GM23338 (cell line): Measurements from ENCODE around the gene ZBTB39. TPM values are rescaled to one million over a fixed set of nuclear protein-coding genes. Genes with fewer than 3 reads are reported as not detected.

Source experiments
- ATAC-seq: fragments of 200-7000 bp; cut with Tn5 transposase; 3 replicates; pipeline ENCODE4 v1.9.1; 2020
- DNase-seq: peaks from one replicate; pipeline ENCODE4 v3.0.0-alpha.2; 2015; ENCODE audit warnings: low spot score
- H2AFZ ChIP-seq: fragments of 200-600 bp; sonication (generic); 2 replicates; pipeline ENCODE4 v1.8.0; 2016; ENCODE audit warnings: antibody characterized with exemption, mild to moderate bottlenecking, moderate library complexity
- H3F3A ChIP-seq: fragments of 200-600 bp; sonication (generic); replicated peaks from 2 replicates; pipeline ENCODE4 v1.8.0; 2017; ENCODE audit warnings: antibody characterized with exemption, mixed run types, low read depth
- H3K27ac ChIP-seq: fragments of 200-600 bp; sonication (generic); 2 replicates; pipeline ENCODE4 v1.6.1; 2016; ENCODE audit warnings: low read depth
- H3K27me3 ChIP-seq: fragments of 200-600 bp; sonication (generic); 2 replicates; pipeline ENCODE4 v1.8.0; 2016; ENCODE audit warnings: mild to moderate bottlenecking, mixed run types, moderate library complexity; ENCODE audit not compliant: insufficient read depth
- H3K36me3 ChIP-seq: fragments of 200-600 bp; sonication (generic); 2 replicates; pipeline ENCODE4 v1.8.0; 2016; ENCODE audit warnings: mild to moderate bottlenecking; ENCODE audit not compliant: insufficient read depth
- H3K4me1 ChIP-seq: fragments of 200-600 bp; sonication (generic); 2 replicates; pipeline ENCODE4 v1.8.0; 2016; ENCODE audit warnings: mild to moderate bottlenecking, moderate library complexity; ENCODE audit not compliant: insufficient read depth
- H3K4me2 ChIP-seq: fragments of 200-600 bp; sonication (generic); 2 replicates; pipeline ENCODE4 v1.7.1; 2017; ENCODE audit warnings: mixed run types
- H3K4me3 ChIP-seq: fragments of 200-600 bp; sonication (generic); 2 replicates; pipeline ENCODE4 v1.6.1; 2016; ENCODE audit warnings: mixed run types
- H3K79me2 ChIP-seq: fragments of 200-600 bp; sonication (generic); replicated peaks from 2 replicates; pipeline ENCODE4 v1.8.0; 2017; ENCODE audit warnings: mild to moderate bottlenecking; ENCODE audit not compliant: insufficient read depth
- H3K9me2 ChIP-seq: fragments of 200-600 bp; sonication (generic); 2 replicates; pipeline ENCODE4 v1.8.0; 2017; ENCODE audit not compliant: insufficient read depth
- H4K20me1 ChIP-seq: fragments of 200-600 bp; sonication (generic); replicated peaks from 2 replicates; pipeline ENCODE4 v1.8.0; 2017; ENCODE audit warnings: mild to moderate bottlenecking; ENCODE audit not compliant: insufficient read depth
- H3K27ac Mint-ChIP-seq: 2 replicates; pipeline ENCODE4 v1.8.0; 2020; ENCODE audit warnings: inconsistent platforms, mild to moderate bottlenecking, moderate library complexity, mixed read lengths
- H3K27me3 Mint-ChIP-seq: 3 replicates; pipeline ENCODE4 v1.8.0; 2022; ENCODE audit warnings: low read depth, mild to moderate bottlenecking, moderate library complexity, mixed read lengths, inconsistent platforms; ENCODE audit not compliant: insufficient read depth, poor library complexity
- H3K36me3 Mint-ChIP-seq: 3 replicates; pipeline ENCODE4 v1.8.0; 2021; ENCODE audit warnings: low read depth, mild to moderate bottlenecking, inconsistent platforms, moderate library complexity, mixed read lengths
- H3K4me1 Mint-ChIP-seq: 3 replicates; pipeline ENCODE4 v1.8.0; 2020; ENCODE audit warnings: mild to moderate bottlenecking, inconsistent platforms, mixed read lengths
- H3K4me3 Mint-ChIP-seq: 3 replicates; pipeline ENCODE4 v1.8.0; 2021; ENCODE audit warnings: moderate library complexity, mild to moderate bottlenecking, inconsistent platforms, mixed read lengths
- H3K9me3 Mint-ChIP-seq: 3 replicates; pipeline ENCODE4 v1.8.0; 2020; ENCODE audit warnings: moderate library complexity, mild to moderate bottlenecking, inconsistent platforms, mixed read lengths
- CREB1 ChIP-seq: fragments of 250-450 bp; sonication (Bioruptor Pico); IDR thresholded peaks from 2 replicates; pipeline ENCODE4 v1.5.0; 2020; ENCODE audit warnings: low read depth, mild to moderate bottlenecking, moderate library complexity
- CTCF ChIP-seq, 2 experiments: fragments of 200-600 bp in 1 of 2; sonication (generic) in 1 of 2; conservative IDR thresholded peaks; 2 replicates each; pipeline versions ENCODE4 v1.5.1 to v1.6.1; 2016 to 2017; ENCODE audit warnings: antibody characterized with exemption in 2 of 2, low read depth in 2 of 2, mild to moderate bottlenecking in 2 of 2, moderate library complexity in 1 of 2
- EZH2 ChIP-seq: fragments of 200-600 bp; sonication (generic); IDR thresholded peaks from one replicate; pipeline ENCODE4 v1.8.0; 2017; ENCODE audit warnings: antibody characterized with exemption, mild to moderate bottlenecking, low read depth; ENCODE audit not compliant: unreplicated experiment
- POLR2AphosphoS5 ChIP-seq: IDR thresholded peaks from 2 replicates; pipeline ENCODE4 v1.6.1; 2016; ENCODE audit warnings: antibody characterized with exemption, low read depth
- REST ChIP-seq: IDR thresholded peaks from one replicate; pipeline ENCODE4 v1.6.1; 2018; ENCODE audit warnings: antibody characterized with exemption; ENCODE audit not compliant: unreplicated experiment
- ZNF331 ChIP-seq: fragments of 250-450 bp; sonication (Bioruptor Pico); IDR thresholded peaks from 2 replicates; pipeline ENCODE4 v1.5.0; 2020; ENCODE audit warnings: low read depth, mild to moderate bottlenecking, moderate library complexity
- ZNF462 ChIP-seq: fragments of 250-450 bp; sonication (Bioruptor Pico); IDR thresholded peaks from 2 replicates; pipeline ENCODE4 v1.5.0; 2020; ENCODE audit warnings: mild to moderate bottlenecking, moderate library complexity
- polyA plus RNA-seq: library from polyadenylated mRNA; unstranded; fragments of >200 nt; fragmentation: Nextera tagmentation; extraction: Ambion mirVana; gene quantifications from 2 replicates; pipeline ENCODE4 v1.2.1, GENCODE V29; 2016
- total RNA-seq: library from RNA; depleted of rRNA; stranded (reverse); fragments of >200 nt; shearing (Covaris generic); gene quantifications from 2 replicates; pipeline ENCODE4 v1.2.3, GENCODE V29; 2014

Gene ZBTB39
- total and polyA plus RNA-seq, 2 experiments from 2014 or later: 6.6 to 26.7 TPM

- no peak for ATAC-seq
- H3K4me1 ChIP-seq: no peaks in the 10 kb centered on the region
- Mint-ChIP-seq H3K27ac (no peak overlapping the region), H3K36me3 (no peaks in the 10 kb centered on the region), H3K4me3 (no peak overlapping the region), H3K27me3 (peaks cover 5% of the 10 kb centered on the region), H3K4me1 (peaks cover 1% of the 10 kb centered on the region; the same call in 2 of the 3 replicates), H3K9me3 (no peaks in the 10 kb centered on the region)
- no peak overlapping the region for H2AFZ ChIP-seq
- H3K4me2 ChIP-seq: no peak overlapping the region
- no peaks in the 10 kb centered on the region for H4K20me1 ChIP-seq
- H3K9me2 ChIP-seq: peaks cover 6% of the 10 kb centered on the region; the same call in 1 of the 2 replicates
- TF ChIP-seq POLR2AphosphoS5 (no peak), REST (no peak), ZNF462 (CRISPR knock-in tag) (no peak), CREB1 (no peak), CTCF (conservative IDR thresholded peaks at IDR 0.05; ENCODE audit: low read depth in 2 of 2) (no peak), ZNF331 (CRISPR knock-in tag) (no peak), EZH2 (no peak)
- no peak overlapping the region for H3K4me3 ChIP-seq
- DNase-seq: no peak
- no peak overlapping the region for H3K27ac ChIP-seq
- H3K79me2 ChIP-seq: no peaks in the 10 kb centered on the region
- H3K36me3 ChIP-seq: no peaks in the 10 kb centered on the region
- H3F3A ChIP-seq: no peaks in the 10 kb centered on the region
- no peaks in the 10 kb centered on the region for H3K27me3 ChIP-seq
Observed at GRCh38 chr12:57042695-57043094, 36.3 kb upstream of the ZBTB39 start.
